CD14-positive monocyte (primary cell): ENCODE results near the gene EEF1A1. TPM values are rescaled to one million over a fixed set of nuclear protein-coding genes. Genes with fewer than 3 reads are reported as not detected.

Experiments
- DNase-seq, 3 donors: peaks; one replicate each; pipeline ENCODE4 v3.0.0-alpha.2; 2011 to 2022
- H2AFZ ChIP-seq: 2 replicates; pipeline ENCODE4 v1.6.0; 2012; ENCODE audit warnings: mild to moderate bottlenecking, low read depth, low read length, inconsistent platforms; ENCODE audit not compliant: insufficient read depth, poor library complexity, severe bottlenecking
- H3K27ac ChIP-seq, 2 donors: 1 replicate in 1 of 2; 2 replicates in 1 of 2; pipeline ENCODE4 v1.5.1; 2012 to 2013; ENCODE audit warnings: low read length in 2 of 2, control low read depth in 1 of 2, inconsistent platforms in 1 of 2, low read depth in 1 of 2, mild to moderate bottlenecking in 1 of 2
- H3K27me3 ChIP-seq, 2 donors: one replicate each; pipeline versions ENCODE4 v1.6.0 to v1.6.1; 2011 to 2013; ENCODE audit warnings: low read length in 2 of 2; ENCODE audit not compliant: control insufficient read depth in 2 of 2, insufficient read depth in 2 of 2
- H3K36me3 ChIP-seq, 2 donors: replicated peaks in 1 of 2; 1 replicate in 1 of 2; 2 replicates in 1 of 2; pipeline versions ENCODE4 v1.5.1 to v1.6.1; 2012 to 2013; ENCODE audit warnings: low read length in 2 of 2, control low read depth in 1 of 2, inconsistent platforms in 1 of 2, mild to moderate bottlenecking in 1 of 2; ENCODE audit not compliant: insufficient read depth in 2 of 2, control insufficient read depth in 1 of 2
- H3K4me1 ChIP-seq, 2 donors: 1 replicate in 1 of 2; 2 replicates in 1 of 2; pipeline versions ENCODE4 v1.5.1 to v1.6.1; 2012 to 2013; ENCODE audit warnings: low read length in 2 of 2, control low read depth in 1 of 2, inconsistent platforms in 1 of 2, mild to moderate bottlenecking in 1 of 2, moderate library complexity in 1 of 2; ENCODE audit not compliant: insufficient read depth in 2 of 2, control insufficient read depth in 1 of 2
- H3K4me2 ChIP-seq: replicated peaks from 2 replicates; pipeline ENCODE3; 2012; ENCODE audit warnings: low read length, moderate library complexity, mild to moderate bottlenecking; ENCODE audit not compliant: poor library complexity, severe bottlenecking; ENCODE audit errors: extremely low read depth
- H3K4me3 ChIP-seq, 3 experiments: fragments of 200-600 bp in 1 of 3; sonication (generic) in 1 of 3; replicated peaks in 1 of 3; 1 replicate in 2 of 3; 2 replicates in 1 of 3; pipeline ENCODE4 v1.5.1; 2011 to 2013; ENCODE audit warnings: low read length in 3 of 3, mild to moderate bottlenecking in 3 of 3, control low read depth in 2 of 3, low read depth in 2 of 3, inconsistent platforms in 1 of 3, moderate library complexity in 1 of 3
- H3K79me2 ChIP-seq: 2 replicates; pipeline ENCODE4 v1.6.0; 2012; ENCODE audit warnings: mild to moderate bottlenecking, control low read depth, inconsistent platforms, low read length, moderate library complexity; ENCODE audit not compliant: insufficient read depth
- H3K9ac ChIP-seq: 2 replicates; pipeline ENCODE4 v1.6.0; 2017; ENCODE audit warnings: low read length, mild to moderate bottlenecking; ENCODE audit not compliant: insufficient read depth, poor library complexity, severe bottlenecking
- H3K9me3 ChIP-seq, 2 donors: replicated peaks in 1 of 2; 1 replicate in 1 of 2; 2 replicates in 1 of 2; pipeline versions ENCODE4 v1.5.1 to v1.6.1; 2012 to 2013; ENCODE audit warnings: low read length in 2 of 2, control low read depth in 1 of 2; ENCODE audit not compliant: control insufficient read depth in 1 of 2, insufficient read depth in 1 of 2
- H4K20me1 ChIP-seq: 2 replicates; pipeline ENCODE4 v1.6.0; 2012; ENCODE audit warnings: mild to moderate bottlenecking, low read length, control low read depth, moderate library complexity; ENCODE audit not compliant: insufficient read depth
- H3K27ac Mint-ChIP-seq, 7 donors: one replicate each; pipeline ENCODE4 v1.8.0; 2020; ENCODE audit warnings: mild to moderate bottlenecking in 7 of 7, mixed read lengths in 7 of 7, moderate library complexity in 6 of 7, inconsistent platforms in 2 of 7
- H3K27me3 Mint-ChIP-seq, 3 donors: one replicate each; pipeline ENCODE4 v1.8.0; 2021 to 2022; ENCODE audit warnings: low read depth in 3 of 3, mild to moderate bottlenecking in 3 of 3, mixed read lengths in 3 of 3, moderate library complexity in 3 of 3, inconsistent platforms in 1 of 3
- H3K36me3 Mint-ChIP-seq, 2 donors: one replicate each; pipeline ENCODE4 v1.8.0; 2020; ENCODE audit warnings: mixed read lengths in 2 of 2, inconsistent platforms in 1 of 2, mild to moderate bottlenecking in 1 of 2
- H3K4me1 Mint-ChIP-seq: one replicate; pipeline ENCODE4 v1.8.0; 2020; ENCODE audit warnings: mild to moderate bottlenecking, mixed read lengths
- H3K4me3 Mint-ChIP-seq, 2 donors: one replicate each; pipeline ENCODE4 v1.8.0; 2020; ENCODE audit warnings: mild to moderate bottlenecking in 2 of 2, mixed read lengths in 2 of 2, moderate library complexity in 1 of 2
- H3K9me3 Mint-ChIP-seq, 7 donors: one replicate each; pipeline ENCODE4 v1.8.0; 2020 to 2022; ENCODE audit warnings: mixed read lengths in 7 of 7, mild to moderate bottlenecking in 6 of 7, moderate library complexity in 6 of 7, inconsistent platforms in 2 of 7
- CTCF ChIP-seq: fragments of 200-600 bp; IDR thresholded peaks from one replicate; pipeline ENCODE4 v1.8.0; 2022; ENCODE audit warnings: antibody characterized with exemption, mild to moderate bottlenecking
- WGBS: methylation state at CpG from one replicate; pipeline ENCODE4 v1.1.5; 2013; ENCODE audit warnings: missing lambda C conversion rate; ENCODE audit not compliant: insufficient coverage; 5-methylcytosine and 5-hydroxymethylcytosine counted together
- intact Hi-C, 2 donors: fragments of 100-400 bp; cut with micrococcal nuclease; formaldehyde crosslinking; loops; one replicate each; pipeline versions ENCODE4 v1.15.0 to v1.15.1; 2023
- polyA plus RNA-seq, 3 donors: library from polyadenylated mRNA; depleted of rRNA in 1 of 3; unstranded in 2 of 3; stranded (reverse) in 1 of 3; fragments of 300-500 nt in 2 of 3; fragments of >200 nt in 1 of 3; fragmentation: Illumina TruSeq in 2 of 3; gene quantifications; 1 replicate in 2 of 3; 2 replicates in 1 of 3; pipeline ENCODE4 v1.2.3, GENCODE V29; 2012 to 2021

EEF1A1 gene
- polyA plus RNA-seq, 3 donors, result 5,292 to 7,368 (median 5,586) TPM

DNA sequence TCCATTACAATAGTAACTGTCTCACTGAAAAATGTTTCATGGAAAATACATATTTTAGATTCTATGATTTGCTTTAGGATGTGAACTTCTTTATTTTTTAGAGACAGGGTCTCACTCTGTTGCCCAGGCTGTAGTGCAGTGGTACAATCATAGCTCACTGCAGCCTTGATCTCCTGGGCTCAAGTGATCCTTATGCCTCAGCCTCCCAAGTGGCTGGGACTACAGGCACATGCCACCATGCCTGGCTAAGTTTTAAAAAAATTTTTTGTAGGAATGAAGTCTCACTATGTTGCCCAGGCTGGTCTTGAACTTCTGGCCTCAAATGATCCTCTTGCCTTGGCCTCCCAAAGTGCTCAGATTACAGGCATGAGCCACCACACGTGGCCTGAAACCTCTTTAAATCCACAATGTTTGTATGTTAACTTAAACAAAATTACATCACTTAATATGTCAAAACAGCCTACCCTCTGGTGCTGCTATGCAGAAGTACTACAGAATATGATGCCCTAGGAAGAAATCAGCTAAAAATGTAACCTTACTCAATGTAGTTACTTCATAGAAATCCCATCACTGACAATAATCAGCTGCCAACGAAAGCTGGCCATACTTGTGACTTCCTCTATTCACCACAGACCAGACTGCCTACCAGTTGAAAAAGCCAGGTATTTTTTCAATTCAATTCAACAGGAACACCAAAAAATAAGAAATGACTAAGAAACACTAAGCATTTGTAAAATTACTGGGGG, 17.6 kb downstream of the EEF1A1 start:
- Mint-ChIP-seq H3K27ac (peak overlapping the region; percentile 75 to 95 (median 92)), H3K4me1 (peaks cover 14% of the 10 kb centered on the region)
- intact Hi-C loops, result no loop called here

DNA sequence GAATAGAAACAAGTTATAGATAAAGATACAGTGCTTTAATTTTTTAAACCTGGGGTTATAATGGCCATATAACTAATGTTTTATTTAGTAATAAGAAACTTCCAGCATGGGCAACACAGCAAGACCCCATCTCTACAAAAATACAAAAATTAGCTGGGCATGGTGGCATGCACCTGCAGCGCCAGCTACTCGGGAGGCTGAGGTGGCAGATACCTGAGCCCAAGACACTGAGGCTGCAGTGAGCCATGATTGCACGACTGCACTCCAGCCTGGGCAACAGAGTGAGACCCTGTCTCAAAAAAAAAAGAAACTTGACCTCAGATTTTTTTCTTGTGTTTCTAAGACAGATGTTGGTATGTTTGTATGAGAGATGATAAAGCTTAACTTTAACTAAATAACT, 22.9 kb downstream of the EEF1A1 start:
- no peak overlapping the region for H3K27ac Mint-ChIP-seq

More for the DNA sequence above, 17.6 kb downstream of the EEF1A1 start:
- H3K4me1 ChIP-seq, result peaks cover 9 to 12% of the 10 kb centered on the region in 2 donors
- TF ChIP-seq CTCF, result no peak
- H3K4me3 ChIP-seq, result no peak overlapping the region
- H2AFZ ChIP-seq, result no peak overlapping the region
- H3K4me3 Mint-ChIP-seq, result peak overlapping the region in 1 of 2 donors; percentile 3
- no peak overlapping the region for H3K4me2 ChIP-seq
- H3K9me3 Mint-ChIP-seq, result peaks cover 0 to 18% (median 8%) of the 10 kb centered on the region in 7 donors
- no peaks in the 10 kb centered on the region for H3K9me3 ChIP-seq
- H3K36me3 Mint-ChIP-seq, result peaks cover 39 to 58% of the 10 kb centered on the region in 2 donors
- no peaks in the 10 kb centered on the region for H3K27me3 ChIP-seq
- no peaks in the 10 kb centered on the region for H3K79me2 ChIP-seq
- no peaks in the 10 kb centered on the region for H3K27me3 Mint-ChIP-seq
- H3K27ac ChIP-seq, result peak overlapping the region; percentile 35 to 55
- no peak overlapping the region for H3K9ac ChIP-seq
- DNase-seq, result peak; percentile 40 to 55 (median 41)
- no peaks in the 10 kb centered on the region for H4K20me1 ChIP-seq
- WGBS, result no CpG with 5 or more reads among the region's 2 CpGs
- peaks cover 45 to 59% of the 10 kb centered on the region in 2 donors for H3K36me3 ChIP-seq

More for the DNA sequence above, 22.9 kb downstream of the EEF1A1 start:
- intact Hi-C loops, result no loop called here
- Histone ChIP-seq H3K27me3 (no peaks in the 10 kb centered on the region), H3K27ac (no peak overlapping the region), H3K4me3 (no peak overlapping the region), H3K9me3 (no peaks in the 10 kb centered on the region), H4K20me1 (no peaks in the 10 kb centered on the region), H3K79me2 (no peaks in the 10 kb centered on the region), H3K4me2 (no peak overlapping the region), H2AFZ (no peak overlapping the region), H3K4me1 (peaks cover 2 to 5% of the 10 kb centered on the region in 2 donors), H3K9ac (no peak overlapping the region), H3K36me3 (peaks cover 78 to 92% of the 10 kb centered on the region in 2 donors)
- Mint-ChIP-seq H3K9me3 (no peaks in the 10 kb centered on the region), H3K27me3 (no peaks in the 10 kb centered on the region), H3K4me3 (no peak overlapping the region), H3K4me1 (peaks cover 3% of the 10 kb centered on the region), H3K36me3 (peaks cover 61 to 82% of the 10 kb centered on the region in 2 donors)
- no peak for DNase-seq
- no peak for TF ChIP-seq CTCF
- WGBS, result 100% methylated on average over 3 of the region's 3 CpGs
